ENCODE results near the gene NPTX1. TPM values are rescaled to one million over a fixed set of nuclear protein-coding genes. Genes with fewer than 3 reads are reported as not detected.

NPTX1 gene
- total and polyA plus RNA-seq, 9 of the 15 experiments (the other 6 are each of a cell fraction or from before 2014, with no cell fraction given): 0.04 TPM; not detected in 8

GRCh38 chr17:80426671-80427326 is 49.6 kb downstream of the NPTX1 start (continued):
- TF ChIP-seq ZNF316 (IDR thresholded peaks at IDR 0.05) (0 out of 2 replicates have a peak, but pooled peaks have one; percentile 29), ZNF24 (IDR thresholded peaks at IDR 0.05) (peak; percentile 48; the same call in 1 of the 2 replicates), TAF7 (tag; IDR thresholded peaks at IDR 0.05) (no peak), ZFP91 (CRISPR knock-in tag; IDR thresholded peaks at IDR 0.05) (no peak), ETV6 (IDR thresholded peaks at IDR 0.05; ENCODE audit: borderline replicate concordance in 1 of 2, low read depth in 2 of 2, low read length in 1 of 2) (no peak), ETV6 (CRISPR knock-in tag; IDR thresholded peaks at IDR 0.05; ENCODE audit: borderline replicate concordance) (no peak), CTCF (IDR thresholded peaks at IDR 0.05 in 2 of 3, conservative IDR thresholded peaks at IDR 0.05 in 1 of 3; ENCODE audit: insufficient read depth in 2 of 3, low read depth in 1 of 3, low read length in 3 of 3) (peak; percentile 94 to 98 (median 96)), XRCC5 (IDR thresholded peaks at IDR 0.05; ENCODE audit: low read depth, low read length) (no peak), NR2C2 (CRISPR knock-in tag; IDR thresholded peaks at IDR 0.05) (peak; percentile 45; the same call in 1 of the 2 replicates), NR2C2 (tag; IDR thresholded peaks at IDR 0.05) (no peak), BCOR (IDR thresholded peaks at IDR 0.05) (no peak), ZNF165 (CRISPR knock-in tag; IDR thresholded peaks at IDR 0.05; ENCODE audit: borderline replicate concordance) (no peak), ATF1 (CRISPR knock-in tag; IDR thresholded peaks at IDR 0.05) (no peak), ATF1 (tag; IDR thresholded peaks at IDR 0.05) (peak; percentile 19; the same call in 1 of the 2 replicates), MAZ (CRISPR knock-in tag; conservative IDR thresholded peaks at IDR 0.05 in 1 of 2, IDR thresholded peaks at IDR 0.05 in 1 of 2) (peak; percentile 59; a peak in 3 of 4 replicates), ZNF57 (CRISPR knock-in tag; IDR thresholded peaks at IDR 0.05) (no peak)
- TF ChIP-seq, protein P1, sequence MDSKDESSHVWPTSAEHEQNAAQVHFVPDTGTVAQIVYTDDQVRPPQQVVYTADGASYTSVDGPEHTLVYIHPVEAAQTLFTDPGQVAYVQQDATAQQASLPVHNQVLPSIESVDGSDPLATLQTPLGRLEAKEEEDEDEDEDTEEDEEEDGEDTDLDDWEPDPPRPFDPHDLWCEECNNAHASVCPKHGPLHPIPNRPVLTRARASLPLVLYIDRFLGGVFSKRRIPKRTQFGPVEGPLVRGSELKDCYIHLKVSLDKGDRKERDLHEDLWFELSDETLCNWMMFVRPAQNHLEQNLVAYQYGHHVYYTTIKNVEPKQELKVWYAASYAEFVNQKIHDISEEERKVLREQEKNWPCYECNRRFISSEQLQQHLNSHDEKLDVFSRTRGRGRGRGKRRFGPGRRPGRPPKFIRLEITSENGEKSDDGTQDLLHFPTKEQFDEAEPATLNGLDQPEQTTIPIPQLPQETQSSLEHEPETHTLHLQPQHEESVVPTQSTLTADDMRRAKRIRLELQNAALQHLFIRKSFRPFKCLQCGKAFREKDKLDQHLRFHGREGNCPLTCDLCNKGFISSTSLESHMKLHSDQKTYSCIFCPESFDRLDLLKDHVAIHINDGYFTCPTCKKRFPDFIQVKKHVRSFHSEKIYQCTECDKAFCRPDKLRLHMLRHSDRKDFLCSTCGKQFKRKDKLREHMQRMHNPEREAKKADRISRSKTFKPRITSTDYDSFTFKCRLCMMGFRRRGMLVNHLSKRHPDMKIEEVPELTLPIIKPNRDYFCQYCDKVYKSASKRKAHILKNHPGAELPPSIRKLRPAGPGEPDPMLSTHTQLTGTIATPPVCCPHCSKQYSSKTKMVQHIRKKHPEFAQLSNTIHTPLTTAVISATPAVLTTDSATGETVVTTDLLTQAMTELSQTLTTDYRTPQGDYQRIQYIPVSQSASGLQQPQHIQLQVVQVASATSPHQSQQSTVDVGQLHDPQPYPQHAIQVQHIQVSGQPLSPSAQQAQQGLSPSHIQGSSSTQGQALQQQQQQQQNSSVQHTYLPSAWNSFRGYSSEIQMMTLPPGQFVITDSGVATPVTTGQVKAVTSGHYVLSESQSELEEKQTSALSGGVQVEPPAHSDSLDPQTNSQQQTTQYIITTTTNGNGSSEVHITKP (IDR thresholded peaks at IDR 0.05; ENCODE audit: partially characterized antibody): peak; percentile 25
- TF ChIP-seq, protein P2, sequence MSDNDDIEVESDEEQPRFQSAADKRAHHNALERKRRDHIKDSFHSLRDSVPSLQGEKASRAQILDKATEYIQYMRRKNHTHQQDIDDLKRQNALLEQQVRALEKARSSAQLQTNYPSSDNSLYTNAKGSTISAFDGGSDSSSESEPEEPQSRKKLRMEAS (CRISPR knock-in tag; IDR thresholded peaks at IDR 0.05): peak; percentile 39; the same call in 1 of the 2 replicates
